Measurements from ENCODE around the gene PHF21A. TPM values are rescaled to one million over a fixed set of nuclear protein-coding genes. Genes with fewer than 3 reads are reported as not detected.

Gene PHF21A
- total and polyA plus RNA-seq, 2 experiments from 2014 or later, result 42.1 to 55.6 TPM

DNA sequence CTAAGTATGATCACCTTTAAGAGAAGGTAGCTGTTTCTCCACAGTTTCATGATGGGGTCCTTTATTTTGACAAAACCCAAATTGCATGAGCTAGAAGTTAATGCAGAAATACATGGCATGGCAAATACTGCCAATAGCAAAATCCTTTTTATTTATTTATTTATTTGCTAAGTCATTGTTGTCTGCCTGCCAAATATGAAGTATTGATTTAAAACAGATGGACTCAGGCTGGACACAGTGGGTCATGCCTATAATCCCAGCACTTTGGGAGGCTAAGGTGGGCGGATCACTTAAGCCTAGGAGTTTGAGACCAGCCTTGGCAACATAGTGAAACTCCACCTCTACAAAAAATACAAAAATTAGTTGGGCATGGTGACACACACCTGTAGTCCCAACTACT lies 146.4 kb downstream of the PHF21A start:
- Histone ChIP-seq H3K36me3 (peaks cover 26% of the 10 kb centered on the region), H3K27ac (no peak overlapping the region), H3K9me3 (ENCODE audit: low read depth) (no peaks in the 10 kb centered on the region), H3K4me3 (no peak overlapping the region), H3K27me3 (no peaks in the 10 kb centered on the region), H3K4me1 (ENCODE audit: low read depth) (no peaks in the 10 kb centered on the region)
- DNase-seq (ENCODE audit: low read depth in 1 of 2, low spot score in 1 of 2), result no peak
- TF ChIP-seq, protein P1, sequence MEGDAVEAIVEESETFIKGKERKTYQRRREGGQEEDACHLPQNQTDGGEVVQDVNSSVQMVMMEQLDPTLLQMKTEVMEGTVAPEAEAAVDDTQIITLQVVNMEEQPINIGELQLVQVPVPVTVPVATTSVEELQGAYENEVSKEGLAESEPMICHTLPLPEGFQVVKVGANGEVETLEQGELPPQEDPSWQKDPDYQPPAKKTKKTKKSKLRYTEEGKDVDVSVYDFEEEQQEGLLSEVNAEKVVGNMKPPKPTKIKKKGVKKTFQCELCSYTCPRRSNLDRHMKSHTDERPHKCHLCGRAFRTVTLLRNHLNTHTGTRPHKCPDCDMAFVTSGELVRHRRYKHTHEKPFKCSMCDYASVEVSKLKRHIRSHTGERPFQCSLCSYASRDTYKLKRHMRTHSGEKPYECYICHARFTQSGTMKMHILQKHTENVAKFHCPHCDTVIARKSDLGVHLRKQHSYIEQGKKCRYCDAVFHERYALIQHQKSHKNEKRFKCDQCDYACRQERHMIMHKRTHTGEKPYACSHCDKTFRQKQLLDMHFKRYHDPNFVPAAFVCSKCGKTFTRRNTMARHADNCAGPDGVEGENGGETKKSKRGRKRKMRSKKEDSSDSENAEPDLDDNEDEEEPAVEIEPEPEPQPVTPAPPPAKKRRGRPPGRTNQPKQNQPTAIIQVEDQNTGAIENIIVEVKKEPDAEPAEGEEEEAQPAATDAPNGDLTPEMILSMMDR (IDR thresholded peaks at IDR 0.05; ENCODE audit: low read depth, low read length), result no peak

DNA sequence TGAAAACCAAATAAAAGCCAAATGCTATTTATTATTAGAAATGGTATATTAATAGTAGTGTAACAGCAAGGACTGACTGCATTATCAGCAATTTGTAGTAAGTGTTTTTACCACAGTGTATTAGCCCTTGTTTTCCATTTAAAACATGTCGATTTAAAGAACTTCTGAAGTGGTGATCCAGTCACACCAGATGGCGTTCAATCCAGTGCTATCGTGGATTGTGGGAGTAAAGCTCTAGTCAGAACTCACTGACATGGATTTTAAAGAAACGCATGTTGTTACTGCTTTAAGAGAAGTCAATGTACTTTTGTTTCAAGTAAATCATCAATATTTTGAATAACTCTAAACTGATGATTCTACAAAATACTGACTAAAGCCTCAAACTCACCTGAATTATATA lies 147.7 kb downstream of the PHF21A start:
- no peaks in the 10 kb centered on the region for H3K27me3 ChIP-seq

DNA sequence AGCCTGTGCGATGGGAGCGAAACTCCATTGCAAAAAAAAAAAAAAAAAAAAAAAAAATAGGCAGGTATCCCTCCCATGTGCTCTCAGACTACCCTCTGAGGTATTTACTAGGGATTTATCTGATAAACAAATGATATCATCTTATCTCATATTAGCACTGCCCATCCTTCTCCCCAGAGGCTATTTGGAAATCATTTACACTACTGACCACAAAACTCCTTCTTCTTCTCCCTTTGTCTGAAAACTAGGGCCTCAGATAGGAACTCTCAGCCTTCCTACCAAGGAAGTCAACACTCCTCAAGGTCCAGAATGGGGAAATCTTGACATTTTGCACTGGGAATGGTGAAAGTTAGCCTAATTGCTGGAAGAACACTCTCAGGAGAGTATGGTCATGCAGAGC lies 152.4 kb downstream of the PHF21A start:
- TF ChIP-seq, protein P1 (IDR thresholded peaks at IDR 0.05; ENCODE audit: low read depth, low read length), result no peak
- no peaks in the 10 kb centered on the region for H3K27me3 ChIP-seq
- no peak overlapping the region for H3K27ac ChIP-seq
- H3K36me3 ChIP-seq, result peaks cover 47% of the 10 kb centered on the region
- no peak for DNase-seq (ENCODE audit: low read depth in 1 of 2, low spot score in 1 of 2)
- no peaks in the 10 kb centered on the region for H3K4me1 ChIP-seq (ENCODE audit: low read depth)
- H3K4me3 ChIP-seq, result no peak overlapping the region
- no peaks in the 10 kb centered on the region for H3K9me3 ChIP-seq (ENCODE audit: low read depth)

More for the DNA sequence above, 147.7 kb downstream of the PHF21A start:
- Histone ChIP-seq H3K4me1 (ENCODE audit: low read depth) (no peaks in the 10 kb centered on the region), H3K4me3 (no peak overlapping the region), H3K36me3 (peaks cover 33% of the 10 kb centered on the region), H3K9me3 (ENCODE audit: low read depth) (no peaks in the 10 kb centered on the region), H3K27ac (no peak overlapping the region)
- no peak for DNase-seq (ENCODE audit: low read depth in 1 of 2, low spot score in 1 of 2)
- TF ChIP-seq, protein P1 (IDR thresholded peaks at IDR 0.05; ENCODE audit: low read depth, low read length), result no peak

DNA sequence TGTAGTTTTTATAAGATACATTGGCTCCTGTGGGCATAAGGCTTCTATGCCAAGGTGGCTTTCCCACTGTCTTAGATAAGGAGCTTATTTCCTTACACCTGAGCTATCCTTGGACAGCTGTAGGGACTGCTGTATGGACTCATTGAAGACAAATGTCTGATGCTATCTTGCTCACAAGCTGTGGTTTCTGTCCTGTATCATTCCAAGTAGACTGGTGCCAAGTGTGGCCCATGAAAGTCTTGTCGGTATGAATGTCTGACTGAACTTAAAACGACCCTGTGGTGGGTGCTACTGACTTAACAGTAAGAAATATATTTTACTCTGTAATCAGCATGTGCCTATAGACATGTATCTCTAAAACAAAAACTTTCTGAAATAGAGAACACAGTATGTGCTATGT lies 153.7 kb downstream of the PHF21A start:
- no peaks in the 10 kb centered on the region for H3K27me3 ChIP-seq
- H3K4me1 ChIP-seq (ENCODE audit: low read depth), result no peaks in the 10 kb centered on the region
- DNase-seq (ENCODE audit: low read depth in 1 of 2, low spot score in 1 of 2), result no peak
- TF ChIP-seq, protein P1 (IDR thresholded peaks at IDR 0.05; ENCODE audit: low read depth, low read length), result no peak
- H3K9me3 ChIP-seq (ENCODE audit: low read depth), result no peaks in the 10 kb centered on the region
- peaks cover 50% of the 10 kb centered on the region for H3K36me3 ChIP-seq
- H3K27ac ChIP-seq, result no peak overlapping the region
- H3K4me3 ChIP-seq, result no peak overlapping the region

DNA sequence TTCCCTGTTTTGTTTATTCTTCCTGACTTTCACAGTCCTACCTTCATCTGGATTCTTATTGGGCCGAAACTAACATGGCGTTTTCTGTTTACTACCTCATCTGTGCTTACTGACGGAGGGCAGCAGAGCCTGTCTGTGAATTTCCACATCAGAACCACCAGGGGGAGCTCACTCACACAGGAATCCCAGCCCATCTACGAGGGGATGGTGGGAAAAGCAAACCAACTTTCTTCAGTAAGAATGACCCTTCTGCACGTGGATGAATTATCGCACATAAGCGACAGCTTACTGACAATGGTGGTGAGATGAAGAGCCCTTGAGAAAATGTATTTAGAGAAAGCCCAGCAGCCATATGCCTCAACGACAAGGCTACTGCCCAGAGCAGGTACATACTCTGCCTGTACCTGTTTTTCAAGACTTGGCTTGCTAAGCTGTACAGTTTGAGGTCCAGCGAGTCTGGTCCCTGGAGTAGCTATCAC lies 156.3 kb downstream of the PHF21A start:
- Histone ChIP-seq H3K4me3 (no peak overlapping the region), H3K27ac (peak overlapping the region; percentile 73)
- DNase-seq (ENCODE audit: low read depth in 1 of 2, low spot score in 1 of 2), result peak; percentile 81 to 90

More for the DNA sequence above, 156.3 kb downstream of the PHF21A start:
- H3K27me3 ChIP-seq, result no peaks in the 10 kb centered on the region
- H3K36me3 ChIP-seq, result peaks cover 50% of the 10 kb centered on the region
- no peaks in the 10 kb centered on the region for H3K4me1 ChIP-seq (ENCODE audit: low read depth)
- TF ChIP-seq, protein P1 (IDR thresholded peaks at IDR 0.05; ENCODE audit: low read depth, low read length), result peak; percentile 92
- H3K9me3 ChIP-seq (ENCODE audit: low read depth), result no peaks in the 10 kb centered on the region

All from cardiac muscle cell (in vitro differentiated cells and primary cell).